GM12878 (cell line): ENCODE measurements around the gene CHN2. TPM values are rescaled to one million over a fixed set of nuclear protein-coding genes. Genes with fewer than 3 reads are reported as not detected.

Source experiments
- GABPA ChIP-seq: IDR thresholded peaks from 2 replicates; pipeline ENCODE4 v1.6.1; 2014; ENCODE audit warnings: antibody characterized with exemption, low read depth, mild to moderate bottlenecking, inconsistent platforms
- HDGF ChIP-seq: fragments of 450-650 bp; IDR thresholded peaks from 2 replicates; pipeline ENCODE4 v1.6.1; 2016; ENCODE audit warnings: antibody characterized with exemption
- NFYB ChIP-seq: IDR thresholded peaks from 2 replicates; pipeline ENCODE4 v1.6.1; 2011; ENCODE audit warnings: low read depth, mild to moderate bottlenecking, low read length, improper control_type of control experiment, moderate library complexity; ENCODE audit not compliant: insufficient read depth
- RB1 ChIP-seq: fragments of 450-650 bp; formaldehyde crosslinking; IDR thresholded peaks from 2 replicates; pipeline ENCODE4 v1.6.1; 2017; ENCODE audit warnings: mild to moderate bottlenecking, borderline replicate concordance
- SIX5 ChIP-seq: IDR thresholded peaks from 2 replicates; pipeline ENCODE4 v1.6.1; 2011; ENCODE audit warnings: mild to moderate bottlenecking, low read depth, low read length, moderate library complexity; ENCODE audit not compliant: severe bottlenecking
- SMAD1 ChIP-seq: fragments of 450-650 bp; IDR thresholded peaks from 2 replicates; pipeline ENCODE4 v1.6.1; 2018; ENCODE audit warnings: mild to moderate bottlenecking, low read depth; ENCODE audit not compliant: partially characterized antibody
- SMARCA5 ChIP-seq: fragments of 450-650 bp; IDR thresholded peaks from 2 replicates; pipeline ENCODE4 v1.6.1; 2017; ENCODE audit warnings: mild to moderate bottlenecking
- TAF1 ChIP-seq: IDR thresholded peaks from 2 replicates; pipeline ENCODE4 v1.6.1; 2011; ENCODE audit warnings: mild to moderate bottlenecking, low read depth, low read length, borderline replicate concordance
- YBX1 ChIP-seq: fragments of 450-650 bp; IDR thresholded peaks from 2 replicates; pipeline ENCODE4 v1.6.1; 2016; ENCODE audit warnings: antibody characterized with exemption
- ZBTB4 ChIP-seq: fragments of 450-650 bp; formaldehyde crosslinking; IDR thresholded peaks from 2 replicates; pipeline ENCODE4 v1.4.0; 2022; ENCODE audit warnings: mild to moderate bottlenecking, moderate library complexity
- ZNF274 ChIP-seq: IDR thresholded peaks from one replicate; pipeline ENCODE4 v1.8.0; 2011; ENCODE audit not compliant: insufficient read length, insufficient read depth
- polyA plus RNA-seq, 11 experiments: library from polyadenylated mRNA; depleted of rRNA in 4 of 11; unstranded in 6 of 11; stranded (reverse) in 5 of 11; fragments of >200 nt; fragmentation: Nextera tagmentation in 4 of 11; fragmentation: Illumina TruSeq in 1 of 11; extraction: Ambion mirVana in 4 of 11; extraction: Trizol in 1 of 11; gene quantifications; 1 replicate in 1 of 11; 2 replicates in 10 of 11; pipeline versions ENCODE4 v1.2.1 to v1.2.3, GENCODE V29; 2011 to 2016; ENCODE audit warnings: inconsistent platforms in 2 of 11, missing spikeins in 2 of 11, low read depth in 1 of 11
- total RNA-seq, 4 experiments: library from RNA; depleted of rRNA in 3 of 4; stranded (reverse); fragments of >200 nt in 3 of 4; fragmentation: Illumina TruSeq in 1 of 4; extraction: Trizol in 1 of 4; gene quantifications; 2 replicates each; pipeline versions ENCODE4 v1.2.1 to v1.2.3, GENCODE V29; 2013 to 2021
- TF ChIP-seq, protein P1 (sequence below): IDR thresholded peaks from 2 replicates; pipeline ENCODE4 v1.6.1; 2011; ENCODE audit warnings: low read depth, mild to moderate bottlenecking, low read length, moderate library complexity, borderline replicate concordance; ENCODE audit errors: extremely low read depth

Gene CHN2
- total and polyA plus RNA-seq, 10 of the 15 experiments (the other 5 are each of a cell fraction or from before 2014, with no cell fraction given), result 0.11 to 3.8 (median 0.37) TPM; not detected in 2

DNA sequence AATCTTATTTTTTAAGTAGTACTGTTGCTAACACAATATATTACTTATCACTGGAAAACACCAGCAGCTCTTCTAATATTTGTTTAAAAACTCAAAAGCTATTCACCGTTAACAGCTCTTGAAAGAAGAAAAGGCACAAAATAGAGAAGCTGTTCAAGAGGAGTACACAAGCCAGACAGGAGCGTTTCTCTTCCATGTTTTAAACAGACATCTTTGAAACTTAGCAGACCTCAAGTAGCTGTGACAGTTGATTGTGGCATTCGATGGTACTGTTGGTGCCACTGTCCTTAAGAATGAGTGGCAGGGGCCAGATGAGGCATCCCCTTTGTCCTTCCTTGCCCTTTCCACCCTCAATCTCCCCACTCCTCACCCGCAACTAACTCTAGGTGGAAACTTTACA lies 287.5 kb downstream of the CHN2 start (continued):
- no peak for TF ChIP-seq ZBTB4 (CRISPR knock-in tag)
- no peak for TF ChIP-seq SMARCA5
- no peak for TF ChIP-seq SMAD1
- TF ChIP-seq SIX5, result no peak
- TF ChIP-seq, protein P1, sequence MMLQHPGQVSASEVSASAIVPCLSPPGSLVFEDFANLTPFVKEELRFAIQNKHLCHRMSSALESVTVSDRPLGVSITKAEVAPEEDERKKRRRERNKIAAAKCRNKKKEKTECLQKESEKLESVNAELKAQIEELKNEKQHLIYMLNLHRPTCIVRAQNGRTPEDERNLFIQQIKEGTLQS, result no peak
- TF ChIP-seq NFYB, result no peak
- no peak for TF ChIP-seq GABPA
- no peak for TF ChIP-seq TAF1
- TF ChIP-seq HDGF, result no peak
- no peak for TF ChIP-seq YBX1
- no peak for TF ChIP-seq RB1
- TF ChIP-seq ZNF274, result no peak
